HepG2 (cell line): ENCODE results near the gene RABEP2. TPM values are rescaled to one million over a fixed set of nuclear protein-coding genes. Genes with fewer than 3 reads are reported as not detected.
A peak's percentile ranks its signal among the peaks of the same experiment; 100 is the strongest.

Source experiments
- GABPA ChIP-seq, 2 experiments: IDR thresholded peaks; 2 replicates each; pipeline ENCODE4 v1.6.1; 2011 to 2016; ENCODE audit warnings: low read depth in 2 of 2, low read length in 1 of 2, missing biosample characterization in 1 of 2, missing genetic modification characterization in 1 of 2
- KDM6A ChIP-seq: IDR thresholded peaks from 2 replicates; pipeline ENCODE4 v1.6.1; 2016; ENCODE audit warnings: low read depth
- MTA1 ChIP-seq: sonication (generic); formaldehyde crosslinking; IDR thresholded peaks from 2 replicates; pipeline ENCODE4 v1.4.0; 2020; ENCODE audit warnings: missing genetic modification reagents, mild to moderate bottlenecking, borderline replicate concordance
- NFYB ChIP-seq: sonication (generic); formaldehyde crosslinking; IDR thresholded peaks from 2 replicates; pipeline ENCODE4 v1.4.0; 2020; ENCODE audit warnings: missing genetic modification reagents
- NR2C2 ChIP-seq: sonication (generic); formaldehyde crosslinking; IDR thresholded peaks from 2 replicates; pipeline ENCODE4 v1.4.0; 2020; ENCODE audit warnings: missing genetic modification reagents, mild to moderate bottlenecking, moderate library complexity, borderline replicate concordance
- PAXIP1 ChIP-seq: sonication (generic); formaldehyde crosslinking; conservative IDR thresholded peaks from 2 replicates; pipeline ENCODE4 v1.4.0; 2020; ENCODE audit warnings: mild to moderate bottlenecking, missing genetic modification reagents, moderate library complexity
- TEAD2 ChIP-seq: sonication (generic); formaldehyde crosslinking; IDR thresholded peaks from 2 replicates; pipeline ENCODE4 v1.9.0; 2021; ENCODE audit warnings: missing genetic modification reagents
- TRIM24 ChIP-seq: sonication (generic); formaldehyde crosslinking; IDR thresholded peaks from 2 replicates; pipeline ENCODE4 v1.8.0; 2022; ENCODE audit warnings: mild to moderate bottlenecking, missing genetic modification reagents
- ZBED4 ChIP-seq: sonication (generic); formaldehyde crosslinking; IDR thresholded peaks from 2 replicates; pipeline ENCODE4 v1.4.0; 2020; ENCODE audit warnings: missing genetic modification reagents, borderline replicate concordance
- ZBTB4 ChIP-seq: sonication (generic); formaldehyde crosslinking; IDR thresholded peaks from 2 replicates; pipeline ENCODE4 v1.4.0; 2020; ENCODE audit warnings: missing genetic modification reagents, mild to moderate bottlenecking, borderline replicate concordance
- ZFP36L1 ChIP-seq: sonication (generic); formaldehyde crosslinking; IDR thresholded peaks from 2 replicates; pipeline ENCODE4 v1.8.0; 2022; ENCODE audit warnings: mild to moderate bottlenecking, missing genetic modification reagents, moderate library complexity
- ZNF160 ChIP-seq: sonication (generic); formaldehyde crosslinking; IDR thresholded peaks from 2 replicates; pipeline ENCODE4 v1.8.0; 2022; ENCODE audit warnings: mild to moderate bottlenecking, inconsistent platforms, missing genetic modification reagents
- ZNF572 ChIP-seq: sonication (generic); formaldehyde crosslinking; IDR thresholded peaks from 2 replicates; pipeline ENCODE4 v1.5.1; 2020; ENCODE audit warnings: mild to moderate bottlenecking, missing genetic modification reagents
- ZNF619 ChIP-seq: sonication (generic); formaldehyde crosslinking; IDR thresholded peaks from 2 replicates; pipeline ENCODE4 v1.4.0; 2020; ENCODE audit warnings: mild to moderate bottlenecking, missing genetic modification reagents
- ZNF891 ChIP-seq: sonication (generic); formaldehyde crosslinking; IDR thresholded peaks from 2 replicates; pipeline ENCODE4 v1.5.0; 2020; ENCODE audit warnings: mild to moderate bottlenecking, missing genetic modification reagents
- ZZZ3 ChIP-seq: sonication (generic); formaldehyde crosslinking; IDR thresholded peaks from 2 replicates; pipeline ENCODE4 v1.4.0; 2020; ENCODE audit warnings: missing genetic modification reagents, mild to moderate bottlenecking, borderline replicate concordance
- polyA plus RNA-seq, 8 experiments: library from polyadenylated mRNA; depleted of rRNA in 3 of 8; stranded (reverse) in 7 of 8; unstranded in 1 of 8; fragments of >200 nt; fragmentation: Illumina TruSeq in 4 of 8; extraction: Trizol in 4 of 8; gene quantifications; 2 replicates each; pipeline versions ENCODE4 v1.2.1 to v1.2.3, GENCODE V29; 2011 to 2016; ENCODE audit warnings: low read depth in 4 of 8, missing spikeins in 1 of 8, mixed read lengths in 1 of 8; ENCODE audit not compliant: insufficient read depth in 1 of 8
- total RNA-seq, 5 experiments: library from RNA; depleted of rRNA; stranded (reverse); fragments of >200 nt; fragmentation: Illumina TruSeq; extraction: Trizol; gene quantifications; 2 replicates each; pipeline ENCODE4 v1.2.3, GENCODE V29; 2016; ENCODE audit warnings: low read depth in 1 of 5

Gene RABEP2
- total and polyA plus RNA-seq, 2 of the 13 experiments (the other 11 are each of a cell fraction or from before 2014, with no cell fraction given) = 10.8 to 18.4 TPM

GRCh38 chr16:28936784-28937155, 11.7 kb upstream of the RABEP2 start (continued):
- TF ChIP-seq PAXIP1 (CRISPR knock-in tag) (peak; percentile 75), ZNF160 (CRISPR knock-in tag) (peak; percentile 34; the same call in 1 of the 2 replicates), MTA1 (CRISPR knock-in tag) (0 out of 2 replicates have a peak, but pooled peaks have one; percentile 50), ZBED4 (CRISPR knock-in tag) (peak; percentile 59; the same call in 1 of the 2 replicates), TEAD2 (CRISPR knock-in tag) (no peak), NFYB (CRISPR knock-in tag) (no peak), ZBTB4 (0 out of 2 replicates have a peak, but pooled peaks have one; percentile 60), KDM6A (no peak), GABPA (IDR thresholded peaks at IDR 0.05; ENCODE audit: low read depth, low read length) (no peak), GABPA (CRISPR knock-in tag; IDR thresholded peaks at IDR 0.05; ENCODE audit: low read depth) (0 out of 2 replicates have a peak, but pooled peaks have one; percentile 5), TRIM24 (CRISPR knock-in tag) (peak; percentile 45; the same call in 1 of the 2 replicates), ZZZ3 (CRISPR knock-in tag) (no peak), ZNF891 (CRISPR knock-in tag) (0 out of 2 replicates have a peak, but pooled peaks have one; percentile 23), ZNF619 (CRISPR knock-in tag) (0 out of 2 replicates have a peak, but pooled peaks have one; percentile 56), ZNF572 (0 out of 2 replicates have a peak, but pooled peaks have one; percentile 24), ZFP36L1 (CRISPR knock-in tag) (no peak), NR2C2 (CRISPR knock-in tag) (0 out of 2 replicates have a peak, but pooled peaks have one; percentile 57)
